ENCODE data around the gene ALLC.
"Not testable (repeated sequence)": the region's sequence is repeated elsewhere in the genome, so short reads cannot be mapped to it uniquely, and the experiment has no call there.

ALLC gene

DNA sequence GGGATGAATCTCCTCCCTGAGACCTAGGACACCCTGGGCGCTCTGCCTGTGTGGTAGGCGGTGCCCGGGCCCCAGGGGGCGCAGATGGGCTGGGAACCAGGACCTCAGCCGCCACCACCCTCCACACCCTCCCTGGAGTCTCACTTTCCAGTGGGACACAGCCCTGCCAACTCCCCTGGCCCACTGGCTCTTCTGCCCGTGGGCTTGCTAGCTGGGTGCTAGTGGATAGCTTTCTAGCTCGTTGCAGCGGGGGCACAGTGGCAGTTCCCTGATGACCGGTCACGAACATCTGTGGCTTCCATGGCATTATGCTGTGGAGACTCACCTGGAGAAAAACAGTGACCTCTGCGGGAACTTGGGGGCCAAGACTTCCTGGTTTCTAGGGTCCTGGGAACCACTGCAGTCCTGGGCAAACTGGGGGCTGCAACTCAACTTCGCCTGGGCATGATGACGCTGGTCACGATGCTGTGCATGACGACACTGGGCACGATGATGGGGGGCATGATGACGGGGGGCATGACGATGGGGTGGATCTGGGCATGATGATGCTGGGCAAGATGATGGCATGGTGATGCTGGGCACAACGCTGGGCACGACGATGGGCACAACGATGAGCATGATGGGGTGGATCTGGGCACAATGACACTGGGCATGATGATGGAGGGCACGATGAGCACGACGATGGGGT, 31.0 kb upstream of the ALLC start:
- DNase-seq, result no peak

DNA sequence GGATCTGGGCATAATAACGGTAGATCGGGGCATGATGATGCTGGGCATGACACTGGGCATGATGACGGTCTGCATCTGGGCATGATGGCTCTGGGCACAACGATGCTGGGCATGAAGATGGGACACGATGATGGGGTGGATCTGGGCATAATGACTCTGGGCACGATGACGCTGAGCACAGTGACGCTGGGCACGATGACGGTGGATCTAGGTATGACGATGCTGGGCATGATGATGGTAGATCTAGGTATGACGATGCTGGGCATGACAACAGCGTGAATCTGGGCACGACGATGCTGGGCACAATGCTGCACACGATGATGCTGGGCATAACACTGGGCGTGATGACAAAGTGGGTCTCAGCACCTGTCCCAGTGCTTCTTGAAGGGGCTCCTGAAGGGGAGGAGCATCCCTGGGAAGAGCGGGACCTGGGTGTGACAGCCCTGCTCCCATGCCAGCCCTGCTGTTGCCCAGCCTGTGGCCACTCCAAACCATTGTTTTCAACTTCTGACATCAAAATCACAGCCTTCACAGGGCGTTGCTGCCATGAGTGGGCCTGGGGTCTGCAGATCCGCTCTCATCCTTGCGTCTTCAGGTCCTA, 30.4 kb upstream of the ALLC start:
- no peak for DNase-seq

DNA sequence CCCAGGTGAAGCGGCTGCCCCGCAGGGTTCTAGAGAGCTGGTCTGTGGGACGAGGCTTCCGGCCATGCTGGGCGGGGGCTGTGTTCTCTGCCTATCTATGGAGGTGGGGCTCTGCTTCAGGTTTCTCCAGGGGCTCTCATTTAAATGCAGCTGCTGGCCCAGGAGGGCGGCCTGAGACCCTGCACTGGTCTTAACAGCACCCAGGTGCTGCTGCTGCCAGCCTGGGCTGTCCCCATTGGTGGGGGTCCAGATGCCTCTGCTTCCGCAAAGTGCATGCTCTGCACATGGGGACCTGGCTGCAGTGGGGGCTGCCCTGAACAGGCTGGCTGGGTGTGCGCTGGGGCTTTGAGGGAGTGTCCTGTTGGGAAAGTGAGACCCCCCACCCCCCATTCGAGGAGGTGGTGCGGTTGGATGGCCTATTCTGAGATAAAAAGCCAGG, 29.7 kb upstream of the ALLC start:
- no peak for DNase-seq

DNA sequence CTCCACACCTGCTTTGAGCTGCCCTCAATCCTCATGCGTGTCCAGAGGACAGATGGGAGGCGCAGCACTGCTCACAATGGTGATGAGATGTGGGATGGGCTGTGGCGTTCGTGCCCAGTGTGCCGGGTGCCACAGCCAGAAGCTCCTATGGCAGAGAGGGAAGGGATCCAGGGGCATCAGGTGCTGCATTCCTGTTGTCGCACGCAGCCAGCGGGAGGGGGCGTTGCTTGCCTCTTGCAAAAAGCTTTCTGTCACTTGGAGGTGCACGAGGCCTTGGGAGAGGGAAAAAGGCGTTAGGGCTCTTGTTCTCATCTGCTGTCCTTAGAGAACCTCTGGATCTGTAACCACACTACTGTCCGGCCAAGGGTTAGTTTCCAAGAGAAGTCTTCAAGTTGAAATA, 29.2 kb upstream of the ALLC start:
- DNase-seq, result no peak

DNA sequence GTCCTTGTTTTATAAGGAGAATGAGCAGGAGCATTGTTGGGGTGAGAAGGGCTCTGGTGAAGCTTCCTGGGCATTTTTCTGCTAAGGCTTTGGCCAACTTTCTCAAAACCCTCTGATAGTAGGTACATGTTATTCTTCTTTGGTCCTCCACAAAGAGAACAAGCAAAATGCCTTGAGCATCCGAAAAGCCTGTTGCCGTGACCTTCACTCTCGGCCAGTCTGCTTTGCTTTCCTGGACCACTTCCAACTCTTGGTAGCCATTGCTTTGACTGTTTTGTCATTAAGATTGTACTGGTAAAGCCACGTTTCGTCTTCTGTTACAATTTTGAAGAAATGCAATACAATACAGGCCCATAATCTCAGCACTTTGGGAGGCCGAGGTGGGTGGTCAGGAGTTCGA, 27.4 kb upstream of the ALLC start:
- DNase-seq, result no peak

DNA sequence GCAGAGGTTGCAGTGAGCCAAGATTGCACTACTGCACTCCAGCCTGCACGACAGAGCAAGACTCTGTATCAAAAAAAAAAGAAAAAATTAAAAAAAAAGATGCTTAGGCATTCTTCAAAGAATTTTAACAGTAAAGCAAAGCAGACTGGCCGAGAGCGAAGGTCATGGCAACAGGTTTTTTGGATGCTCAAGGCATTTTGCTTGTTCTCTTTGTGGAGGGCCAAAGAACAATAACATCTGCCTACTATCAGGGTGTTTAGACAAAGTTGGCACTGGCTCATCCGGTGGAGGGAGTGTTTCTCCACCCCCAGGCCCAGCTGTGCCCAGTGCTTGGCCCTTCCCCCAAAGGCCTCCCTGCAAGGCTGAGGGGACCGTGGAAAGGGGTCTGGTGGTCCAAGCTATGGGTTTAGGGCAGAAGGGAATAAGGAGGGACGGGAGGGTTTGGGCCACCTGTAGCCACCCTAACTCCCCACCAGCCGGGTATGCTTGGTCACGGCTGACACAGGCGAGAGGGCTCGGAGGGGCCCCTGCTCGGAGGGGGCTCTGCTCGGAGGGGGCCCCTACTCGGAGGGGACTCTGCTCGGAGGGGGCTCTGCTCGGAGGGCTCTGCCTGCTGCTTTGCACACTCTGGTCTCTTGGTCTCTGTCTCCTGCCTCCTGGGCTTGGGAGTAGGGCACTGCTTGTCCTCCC, 26.7 kb upstream of the ALLC start:
- no peak for DNase-seq

DNA sequence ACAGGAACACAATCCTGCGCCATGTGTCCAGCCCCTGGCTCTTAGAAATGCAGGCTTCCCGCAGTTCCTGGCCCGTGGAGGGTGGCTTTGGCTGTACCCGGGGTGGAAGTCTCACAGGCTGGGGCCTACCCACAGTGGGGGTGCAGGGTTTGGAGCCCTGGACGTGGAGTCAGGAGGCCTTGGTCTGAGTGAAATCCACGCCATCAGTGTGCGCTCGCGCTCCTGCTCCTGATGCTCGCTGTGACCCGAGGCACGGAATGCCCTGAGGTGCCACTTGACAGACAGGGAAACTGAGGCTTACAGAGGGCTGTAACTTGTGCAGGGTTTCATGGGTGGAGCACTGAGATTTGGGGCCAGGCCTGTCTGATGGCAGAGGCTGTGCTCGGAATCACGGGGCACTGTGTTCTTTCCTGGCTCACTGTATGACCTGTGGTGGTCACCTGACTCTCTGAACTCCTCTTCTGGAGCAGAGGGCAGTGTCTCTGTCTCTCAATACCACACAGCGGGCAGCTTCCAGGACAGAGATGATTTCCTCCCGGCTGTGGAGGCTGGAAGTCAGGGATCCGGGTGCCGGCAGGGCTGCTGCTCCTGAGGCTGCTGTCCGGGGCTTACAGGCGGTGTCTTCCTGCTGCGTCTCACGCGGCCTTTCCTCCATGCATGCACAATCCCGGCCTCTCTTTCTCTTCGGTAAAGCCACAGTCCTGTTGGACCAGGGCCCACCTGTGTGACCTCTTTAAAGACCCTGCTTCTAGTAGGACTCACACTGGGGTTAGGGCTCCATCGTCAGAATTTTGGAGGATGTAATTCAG, 25.9 kb upstream of the ALLC start:
- DNase-seq, result no peak

DNA sequence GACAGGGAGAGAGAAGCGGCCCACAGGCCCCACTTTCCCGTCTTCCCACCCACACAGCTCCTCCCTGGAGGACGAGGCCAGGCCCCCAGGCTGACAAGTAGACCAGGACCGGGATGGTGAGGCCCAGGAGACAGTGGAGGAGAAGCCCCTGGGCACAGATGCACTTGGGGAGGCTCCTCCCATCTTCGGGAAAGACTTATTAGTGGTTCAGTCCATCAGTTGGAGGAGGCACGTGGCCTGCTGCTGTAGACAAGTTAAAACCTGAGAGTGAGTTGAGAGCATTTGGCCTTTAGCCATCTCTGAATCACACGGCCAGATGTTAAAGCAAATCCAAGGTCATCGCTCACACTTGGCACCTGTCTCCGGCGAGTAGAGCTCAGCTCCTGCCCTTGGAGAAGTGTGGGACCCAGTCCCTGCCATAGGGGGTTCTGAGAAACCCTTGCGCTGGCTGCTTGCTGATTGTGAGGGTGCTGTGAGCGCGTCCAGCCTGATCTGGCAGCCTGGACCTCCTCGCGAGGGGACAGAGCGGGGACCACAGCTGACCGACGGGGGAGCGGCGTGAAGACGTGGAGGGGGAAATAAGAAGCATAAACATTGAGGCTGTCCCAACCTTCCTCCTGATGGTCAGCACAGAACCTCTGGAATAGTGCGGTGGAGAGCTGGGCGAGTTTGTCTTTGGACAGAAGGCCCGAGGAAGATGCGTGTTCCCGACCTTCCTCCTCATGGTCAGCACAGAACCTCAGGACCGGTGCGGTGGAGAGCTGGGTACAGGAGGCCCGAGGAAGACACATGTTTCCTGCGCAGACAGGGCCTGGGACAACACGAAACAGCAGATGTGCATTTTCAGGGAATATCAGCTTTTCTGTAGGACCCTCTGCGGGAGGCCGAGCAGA, 24.7 kb upstream of the ALLC start:
- DNase-seq, result no peak

DNA sequence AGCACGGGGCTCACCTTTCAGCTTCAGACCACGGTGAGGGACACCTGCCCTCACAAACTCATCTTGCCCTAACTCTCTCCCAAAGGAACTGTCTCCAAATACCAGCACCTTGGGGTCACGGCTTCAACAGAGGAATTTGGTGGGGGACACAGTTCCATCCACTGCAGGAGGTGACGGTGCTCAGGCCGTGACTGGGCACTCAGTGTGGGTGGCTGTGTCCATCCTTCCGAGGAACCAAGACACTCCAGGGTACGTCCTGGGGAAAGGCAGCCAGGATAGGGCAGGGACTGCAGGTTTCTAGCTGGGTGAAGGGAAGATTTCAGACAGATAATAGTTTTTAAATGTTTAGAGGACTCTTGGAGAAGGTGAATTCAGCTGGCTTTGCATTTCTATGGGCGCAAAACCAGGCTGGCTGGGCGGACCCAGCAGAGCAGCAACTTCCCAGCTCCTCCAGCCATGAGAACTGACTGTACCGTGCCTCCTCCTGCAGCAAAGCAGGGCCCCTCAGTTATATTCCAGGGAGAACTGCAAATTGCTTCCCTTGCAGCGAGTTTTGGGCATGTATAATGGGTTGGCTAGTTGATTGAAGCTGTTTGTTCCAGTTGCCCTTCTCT, 23.9 kb upstream of the ALLC start:
- no peak for DNase-seq

DNA sequence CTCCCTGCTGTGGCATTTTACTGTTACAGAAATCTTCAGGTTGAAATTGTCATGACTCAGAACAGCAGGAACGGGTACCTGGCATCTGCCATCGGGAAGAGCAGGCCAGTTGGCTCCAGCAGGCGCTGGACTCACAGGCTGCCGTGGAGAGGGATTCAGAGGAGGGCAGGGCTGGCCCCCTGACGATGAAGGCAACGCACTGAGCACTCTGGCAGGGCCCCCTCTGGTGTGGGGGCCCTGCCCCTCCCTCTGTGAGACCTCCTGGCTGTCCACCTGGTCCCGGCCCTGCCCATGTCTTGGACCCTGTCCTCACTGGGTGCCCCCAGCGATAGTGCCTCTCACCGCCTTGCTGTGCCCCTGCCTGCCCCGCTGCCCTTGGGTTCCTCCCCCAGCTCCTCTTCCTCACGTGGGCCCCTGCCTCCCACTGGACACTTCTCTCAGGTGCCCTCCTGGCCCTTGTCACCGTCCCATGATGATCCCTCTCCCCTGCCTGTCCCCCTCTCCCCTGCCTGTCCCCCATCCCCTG, 23.3 kb upstream of the ALLC start:
- no peak for DNase-seq

DNA sequence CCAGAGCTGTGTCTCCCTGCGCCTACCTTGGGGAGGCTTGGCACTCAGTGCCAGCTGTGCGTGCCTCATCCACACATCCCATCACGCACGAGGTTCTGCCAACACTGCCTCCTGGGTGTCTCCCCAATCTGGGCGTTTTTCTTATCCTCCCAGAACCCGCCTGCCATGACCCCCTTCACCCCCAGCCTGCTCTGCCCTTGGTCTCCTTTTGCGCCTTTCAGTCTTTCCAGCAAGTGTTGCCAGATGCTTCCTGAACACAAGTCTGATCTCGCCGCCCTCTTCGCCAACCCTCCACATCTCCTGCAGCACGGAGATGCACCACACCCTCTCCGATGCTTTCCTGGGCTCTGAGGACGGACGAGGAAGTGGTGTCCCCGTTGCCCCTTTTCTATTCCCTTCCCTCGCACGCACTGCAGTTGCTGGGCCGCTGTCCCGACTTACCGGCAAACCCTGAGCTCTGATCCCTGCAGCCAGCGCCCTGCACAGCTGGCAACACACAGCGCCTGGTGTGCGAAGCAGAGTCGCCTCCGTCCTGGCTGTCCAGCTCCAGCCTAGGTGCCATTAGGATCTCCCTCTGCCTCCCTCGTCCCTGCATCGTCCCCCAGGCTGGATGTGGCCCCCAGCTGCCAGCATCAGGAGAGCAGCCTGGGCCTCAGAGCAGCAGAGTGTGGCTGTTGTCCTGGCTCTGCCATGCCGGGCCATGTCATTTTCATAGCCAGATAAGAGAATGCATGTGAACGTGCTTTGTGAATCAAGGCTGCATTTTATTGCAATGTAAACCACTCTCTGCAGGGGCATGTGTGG, 22.6 kb upstream of the ALLC start:
- DNase-seq, result no peak

DNA sequence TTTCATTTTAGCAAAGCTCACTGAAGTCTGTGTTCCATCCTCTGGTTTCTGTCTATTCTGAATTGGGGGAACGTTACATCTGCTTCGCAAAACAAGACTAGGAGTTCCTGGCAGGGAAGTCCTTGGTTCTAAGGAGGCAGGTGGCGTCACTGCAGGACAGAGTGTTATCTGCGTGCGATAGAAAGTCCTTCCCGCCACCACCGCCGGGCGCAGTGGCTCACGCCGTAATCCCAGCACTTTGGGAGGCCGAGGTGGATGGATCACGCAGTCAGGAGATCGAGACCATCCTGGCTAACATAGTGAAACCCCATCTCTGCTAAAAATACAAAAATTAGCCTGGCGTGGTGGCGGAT, 22.0 kb upstream of the ALLC start:
- DNase-seq, result not testable (repeated sequence)

DNA sequence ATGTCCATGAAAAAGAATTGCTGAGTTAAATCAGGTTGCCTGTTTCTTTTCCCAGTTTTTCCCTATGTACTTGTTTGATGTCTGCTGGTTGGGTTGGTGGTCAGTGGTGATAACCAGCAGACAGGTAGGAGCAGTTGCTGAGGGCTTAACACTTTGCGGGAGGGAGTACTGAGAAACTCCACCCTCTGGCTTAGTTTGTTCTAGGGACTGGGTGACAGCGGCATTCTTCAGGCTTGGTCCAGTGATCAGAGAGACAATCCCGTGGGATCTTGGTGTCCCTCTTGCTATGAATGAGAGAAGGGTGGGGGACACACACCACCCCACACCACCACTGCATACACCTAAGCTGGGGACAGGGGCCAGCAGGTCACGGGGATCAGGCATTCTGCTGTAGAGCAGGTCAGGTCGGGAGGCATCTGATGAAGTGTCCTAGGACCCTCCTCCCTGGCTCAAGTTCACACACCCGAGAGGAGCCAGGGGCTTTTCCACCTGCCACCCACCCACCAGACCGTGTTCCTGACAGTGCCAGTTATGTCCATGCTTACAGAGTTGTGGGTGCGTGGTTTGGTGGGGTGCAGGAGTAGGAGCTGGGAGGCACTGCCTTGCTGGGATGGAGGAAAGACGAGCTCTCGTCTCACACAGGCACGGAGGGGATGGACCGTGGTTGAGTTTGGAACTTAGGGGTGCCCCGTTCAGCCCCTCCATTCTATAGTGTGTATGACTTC, 21.3 kb upstream of the ALLC start:
- DNase-seq, result no peak

DNA sequence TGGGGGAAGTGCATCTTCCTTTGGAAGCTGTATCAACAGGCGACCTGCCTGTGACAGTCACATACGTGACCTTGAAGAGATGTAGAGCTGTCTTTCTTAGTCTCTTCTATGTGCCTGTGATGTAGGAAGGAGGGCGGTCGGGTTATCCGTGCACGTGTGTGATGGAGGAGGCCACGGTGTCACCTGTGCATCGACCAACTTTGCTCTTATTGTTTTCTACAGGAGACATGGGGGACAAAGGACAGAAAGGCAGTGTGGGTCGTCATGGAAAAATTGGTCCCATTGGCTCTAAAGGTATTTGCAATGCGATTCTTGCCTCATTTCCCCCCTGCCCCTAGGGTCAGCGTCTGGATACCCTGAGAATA, 20.7 kb upstream of the ALLC start:
- no peak for DNase-seq

DNA sequence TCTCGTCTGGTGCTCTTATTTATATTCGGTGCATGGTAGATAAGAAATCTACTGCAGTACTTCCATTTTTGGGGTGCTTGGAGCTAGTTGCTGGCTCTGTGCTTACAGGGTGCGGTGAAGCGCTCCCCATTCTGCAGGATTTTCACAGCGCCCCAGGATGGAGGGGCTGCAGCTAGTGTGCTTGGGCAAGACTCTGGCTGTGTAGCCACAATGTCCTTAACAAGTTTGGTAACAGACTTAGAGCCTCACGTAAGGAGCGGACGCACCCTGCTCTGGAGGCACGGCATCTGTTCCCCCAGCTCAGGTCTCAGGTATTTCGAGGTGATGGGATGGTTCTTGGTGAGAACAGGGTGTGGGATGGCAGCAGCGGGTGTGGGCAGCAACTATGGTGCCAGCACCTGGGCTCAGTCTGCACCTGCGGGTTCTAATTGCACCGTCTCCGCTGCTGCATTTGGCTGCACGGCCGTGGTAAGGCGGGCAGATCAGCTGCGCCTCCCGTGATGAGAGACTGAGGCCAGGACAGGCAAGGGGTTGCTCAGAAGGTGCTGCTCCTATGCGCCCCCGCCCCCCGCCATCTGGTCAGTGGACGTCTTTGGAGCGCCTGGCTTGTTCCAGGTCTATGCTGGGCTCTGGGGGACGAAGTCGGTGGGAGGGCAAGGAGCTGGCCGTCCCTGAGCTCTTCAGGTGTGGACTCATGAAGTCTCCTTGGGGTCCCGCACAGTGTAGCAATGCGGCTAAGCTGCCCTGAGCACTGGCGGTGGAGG, 20.1 kb upstream of the ALLC start:
- no peak for DNase-seq

DNA sequence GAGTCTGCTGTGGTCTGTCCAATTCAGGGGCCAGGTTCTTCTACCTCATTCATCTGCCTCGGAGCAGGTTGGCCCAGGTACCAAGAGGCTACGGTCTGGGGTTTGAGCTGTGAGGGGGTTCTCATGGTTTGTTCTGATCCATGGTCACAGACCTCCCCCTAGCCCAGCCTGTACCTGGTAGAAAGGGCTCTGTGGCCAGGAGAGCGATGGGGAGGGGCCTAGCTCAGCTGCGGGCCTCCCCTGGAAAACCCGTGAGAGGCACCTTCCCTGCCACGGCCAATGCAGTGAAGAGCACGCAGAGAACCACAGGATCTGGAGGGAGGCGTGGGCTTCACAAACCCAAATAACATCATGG, 19.6 kb upstream of the ALLC start:
- DNase-seq, result no peak

DNA sequence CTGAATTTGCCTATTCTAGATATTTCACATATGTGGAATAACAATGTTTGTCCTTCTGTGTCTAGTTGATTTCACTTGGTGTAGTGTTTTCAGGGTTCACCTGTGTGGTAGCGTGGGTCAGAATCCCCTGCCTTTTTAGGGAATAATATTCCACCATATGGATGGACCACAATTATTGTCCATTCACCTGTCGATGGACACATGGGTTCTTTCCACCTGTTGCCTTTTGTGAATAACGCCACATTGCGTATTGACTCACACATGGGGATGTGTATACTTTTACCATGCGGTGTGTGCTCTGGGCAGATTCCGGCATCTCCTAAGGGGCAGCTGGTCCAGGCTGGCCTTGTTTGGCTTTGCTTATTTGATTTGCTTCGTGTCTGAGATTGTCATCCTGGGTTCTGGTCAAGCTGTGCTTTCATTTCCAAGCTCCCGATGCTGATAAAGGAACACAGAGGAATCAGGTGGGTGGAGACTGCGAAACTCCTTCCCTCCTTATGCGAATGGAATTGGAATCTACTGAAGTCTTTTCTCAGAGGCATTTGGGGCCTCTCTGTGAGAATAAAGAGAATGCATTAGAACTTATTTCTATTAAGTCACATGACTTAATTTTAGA, 18.9 kb upstream of the ALLC start:
- no peak for DNase-seq

DNA sequence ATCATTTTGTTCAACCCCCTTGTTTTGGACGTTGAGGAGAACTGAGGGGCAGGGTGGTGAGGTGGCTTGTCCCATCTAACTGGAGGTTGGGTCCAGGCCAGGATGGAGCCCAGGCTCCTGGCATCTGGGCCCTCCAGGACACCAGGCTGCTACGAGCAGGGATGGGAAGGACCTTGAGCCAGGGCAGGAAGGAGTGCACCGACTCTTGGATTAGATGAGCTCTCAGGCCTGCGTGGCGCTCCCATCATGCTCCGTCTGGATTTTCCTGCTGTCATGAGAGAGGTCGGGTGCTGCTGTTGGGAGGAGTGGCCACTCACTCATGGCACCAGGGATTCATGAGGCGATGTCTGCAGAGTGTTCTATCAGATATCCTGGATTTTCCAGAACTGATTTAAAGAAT, 18.3 kb upstream of the ALLC start:
- no peak for DNase-seq

DNA sequence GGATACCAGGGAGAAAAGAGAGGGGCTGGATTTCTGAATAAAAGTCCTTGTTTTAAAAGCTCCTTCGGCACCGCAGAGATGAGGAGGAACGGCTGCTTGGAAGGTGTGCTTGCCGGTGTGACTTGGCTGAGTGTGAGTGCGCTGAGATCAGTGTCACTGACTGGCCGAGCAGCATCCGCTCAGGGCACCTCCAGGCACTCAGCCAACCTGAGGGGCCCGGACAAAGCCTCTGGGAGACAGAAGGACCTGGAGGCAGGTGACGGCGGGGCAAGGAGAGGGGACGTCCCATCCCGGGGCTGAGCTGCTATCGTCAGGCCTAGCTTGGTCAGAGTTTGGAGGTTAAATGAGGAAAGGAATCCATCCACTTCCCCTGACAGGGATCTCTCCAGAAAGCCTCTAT, 16.8 kb upstream of the ALLC start:
- DNase-seq, result no peak
